ENCODE results near the gene CAMK1.

The CAMK1 gene

GRCh38 chr3:9794400-9794799 lies 24.7 kb upstream of the CAMK1 start:
- no peak overlapping the region for H3K27ac ChIP-seq

GRCh38 chr3:9793161-9793781 lies 23.5 kb upstream of the CAMK1 start:
- DNase-seq (ENCODE audit: low read depth, low spot score) = no peak
- peak overlapping the region; percentile 86 for H3K27ac ChIP-seq

More at GRCh38 chr3:9794400-9794799, 24.7 kb upstream of the CAMK1 start:
- DNase-seq (ENCODE audit: low read depth, low spot score) = no peak

GRCh38 chr3:9792405-9793160 lies 22.8 kb upstream of the CAMK1 start, which contains the start of the genes ARPC4 and TADA3:
Gene ARPC4 (plus strand): TSS chr3:9793082. CDS start chr3:9793122, 40 bp downstream.
Gene TADA3 (minus strand): TSS chr3:9792473. CDS start chr3:9791466, 1,007 bp downstream.
- peak; percentile 76 for DNase-seq (ENCODE audit: low read depth, low spot score)
- peak within 1 kb of the TSS; percentile 86 for H3K27ac ChIP-seq

- no peak for DNase-seq (ENCODE audit: low read depth, low spot score)
- peak overlapping the region; percentile 86 for H3K27ac ChIP-seq
These were observed 22.1 kb upstream of the CAMK1 start for GRCh38 chr3:9791790-9792404.

- peak overlapping the region; percentile 86 for H3K27ac ChIP-seq
- DNase-seq (ENCODE audit: low read depth, low spot score) = no peak
These were observed 21.4 kb upstream of the CAMK1 start for GRCh38 chr3:9791127-9791526.

- DNase-seq (ENCODE audit: low read depth, low spot score) = no peak
- H3K27ac ChIP-seq = no peak overlapping the region
These were observed 18.0 kb upstream of the CAMK1 start for GRCh38 chr3:9787714-9788113.

- no peak for DNase-seq (ENCODE audit: low read depth, low spot score)
- H3K27ac ChIP-seq = no peak overlapping the region
These were observed 17.3 kb upstream of the CAMK1 start for GRCh38 chr3:9786825-9787669.

- no peak overlapping the region for H3K27ac ChIP-seq
- DNase-seq (ENCODE audit: low read depth, low spot score) = no peak
These were observed 16.5 kb upstream of the CAMK1 start for GRCh38 chr3:9786209-9786739.

GRCh38 chr3:9785602-9786001 lies 15.9 kb upstream of the CAMK1 start:
- DNase-seq (ENCODE audit: low read depth, low spot score) = no peak
- peak overlapping the region; percentile 24 for H3K27ac ChIP-seq

GRCh38 chr3:9784965-9785364 lies 15.2 kb upstream of the CAMK1 start:
- peak overlapping the region; percentile 24 for H3K27ac ChIP-seq
- DNase-seq (ENCODE audit: low read depth, low spot score) = no peak

GRCh38 chr3:9783954-9784353 lies 14.2 kb upstream of the CAMK1 start:
- peak overlapping the region; percentile 60 for H3K27ac ChIP-seq
- DNase-seq (ENCODE audit: low read depth, low spot score) = no peak

GRCh38 chr3:9782770-9783169 lies 13.0 kb upstream of the CAMK1 start:
- peak overlapping the region; percentile 60 for H3K27ac ChIP-seq
- DNase-seq (ENCODE audit: low read depth, low spot score) = no peak

- peak overlapping the region; percentile 60 for H3K27ac ChIP-seq
- DNase-seq (ENCODE audit: low read depth, low spot score) = no peak
These were observed 12.3 kb upstream of the CAMK1 start for GRCh38 chr3:9781978-9782603.

GRCh38 chr3:9781551-9781950 lies 11.8 kb upstream of the CAMK1 start:
- H3K27ac ChIP-seq = peak overlapping the region; percentile 60
- no peak for DNase-seq (ENCODE audit: low read depth, low spot score)

GRCh38 chr3:9780910-9781309 lies 11.2 kb upstream of the CAMK1 start:
- no peak for DNase-seq (ENCODE audit: low read depth, low spot score)
- H3K27ac ChIP-seq = no peak overlapping the region

- DNase-seq (ENCODE audit: low read depth, low spot score) = no peak
- H3K27ac ChIP-seq = no peak overlapping the region
These were observed 10.7 kb upstream of the CAMK1 start for GRCh38 chr3:9780458-9780812.

GRCh38 chr3:9779721-9780457 lies 10.1 kb upstream of the CAMK1 start:
- no peak overlapping the region for H3K27ac ChIP-seq
- DNase-seq (ENCODE audit: low read depth, low spot score) = no peak

GRCh38 chr3:9779075-9779593 lies 9.4 kb upstream of the CAMK1 start:
- DNase-seq (ENCODE audit: low read depth, low spot score) = no peak
- peak overlapping the region; percentile 70 for H3K27ac ChIP-seq
